ENCODE measurements around the gene MLYCD. TPM values are rescaled to one million over a fixed set of nuclear protein-coding genes. Genes with fewer than 3 reads are reported as not detected.

MLYCD gene
- total RNA-seq, 1 donor from 2014 or later: 5.3 TPM

- Mint-ChIP-seq H3K36me3 (ENCODE audit: unreplicated experiment) (no peaks in the 10 kb centered on the region), H3K27ac (ENCODE audit: unreplicated experiment) (no peak overlapping the region), H3K4me1 (ENCODE audit: unreplicated experiment) (peaks cover 1% of the 10 kb centered on the region), H3K4me3 (ENCODE audit: unreplicated experiment) (no peak overlapping the region), H3K9me3 (ENCODE audit: unreplicated experiment) (no peaks in the 10 kb centered on the region), H3K27me3 (ENCODE audit: unreplicated experiment) (peaks cover 6% of the 10 kb centered on the region)
- no peak for DNase-seq (ENCODE audit: extremely low spot score, unreplicated experiment)
- no peak for TF ChIP-seq CTCF (IDR thresholded peaks at IDR 0.05)
Measured at GRCh38 chr16:83970430-83970815, 71.5 kb downstream of the MLYCD start.

GRCh38 chr16:83971165-83972130, 72.5 kb downstream of the MLYCD start:
- Mint-ChIP-seq H3K27ac (ENCODE audit: unreplicated experiment) (no peak overlapping the region), H3K4me1 (ENCODE audit: unreplicated experiment) (peaks cover 1% of the 10 kb centered on the region), H3K27me3 (ENCODE audit: unreplicated experiment) (peaks cover 6% of the 10 kb centered on the region), H3K9me3 (ENCODE audit: unreplicated experiment) (no peaks in the 10 kb centered on the region), H3K36me3 (ENCODE audit: unreplicated experiment) (no peaks in the 10 kb centered on the region), H3K4me3 (ENCODE audit: unreplicated experiment) (no peak overlapping the region)
- DNase-seq (ENCODE audit: extremely low spot score, unreplicated experiment): no peak
- no peak for TF ChIP-seq CTCF (IDR thresholded peaks at IDR 0.05)

- TF ChIP-seq CTCF (IDR thresholded peaks at IDR 0.05): no peak
- H3K4me1 Mint-ChIP-seq (ENCODE audit: unreplicated experiment): peaks cover 1% of the 10 kb centered on the region
- H3K4me3 Mint-ChIP-seq (ENCODE audit: unreplicated experiment): no peak overlapping the region
- H3K27me3 Mint-ChIP-seq (ENCODE audit: unreplicated experiment): peaks cover 6% of the 10 kb centered on the region
- no peak for DNase-seq (ENCODE audit: extremely low spot score, unreplicated experiment)
- no peak overlapping the region for H3K27ac Mint-ChIP-seq (ENCODE audit: unreplicated experiment)
- H3K9me3 Mint-ChIP-seq (ENCODE audit: unreplicated experiment): no peaks in the 10 kb centered on the region
- no peaks in the 10 kb centered on the region for H3K36me3 Mint-ChIP-seq (ENCODE audit: unreplicated experiment)
Measured at GRCh38 chr16:83972256-83973008, 73.5 kb downstream of the MLYCD start.

GRCh38 chr16:83973077-83973476, 74.2 kb downstream of the MLYCD start:
- no peak for TF ChIP-seq CTCF (IDR thresholded peaks at IDR 0.05)
- Mint-ChIP-seq H3K4me1 (ENCODE audit: unreplicated experiment) (no peaks in the 10 kb centered on the region), H3K27ac (ENCODE audit: unreplicated experiment) (no peak overlapping the region), H3K27me3 (ENCODE audit: unreplicated experiment) (peaks cover 6% of the 10 kb centered on the region), H3K9me3 (ENCODE audit: unreplicated experiment) (peaks cover 3% of the 10 kb centered on the region), H3K4me3 (ENCODE audit: unreplicated experiment) (no peak overlapping the region), H3K36me3 (ENCODE audit: unreplicated experiment) (no peaks in the 10 kb centered on the region)
- no peak for DNase-seq (ENCODE audit: extremely low spot score, unreplicated experiment)

All from osteocyte (in vitro differentiated cells).